Left colon (tissue), 2 donors: ENCODE data around the gene UVSSA. TPM values are rescaled to one million over a fixed set of nuclear protein-coding genes. Genes with fewer than 3 reads are reported as not detected.
"Not testable (repeated sequence)": the region's sequence is repeated elsewhere in the genome, so short reads cannot be mapped to it uniquely, and the experiment has no call there.

ENCODE experiments used
- ATAC-seq: fragments of 200-7000 bp; cut with Tn5 transposase; one replicate; pipeline ENCODE4 v1.9.1; 2020; ENCODE audit warnings: mild to moderate bottlenecking, moderate library complexity
- DNase-seq, 2 donors: peaks; one replicate each; pipeline ENCODE4 v3.0.0-alpha.2; 2020
- intact Hi-C, 2 donors: fragments of 100-400 bp; cut with DNase I in 1 of 2; cut with micrococcal nuclease in 1 of 2; formaldehyde crosslinking; loops; one replicate each; pipeline versions ENCODE4 v1.11.2 to v1.14.0; 2022; cut with DNase I, micrococcal nuclease
- total RNA-seq, 2 donors: library from RNA; stranded (reverse); fragmentation: NEBNext Ultra II Directional; extraction: Animal tissue kit (Norgen Biotek cat#: 25700); gene quantifications; one replicate each; pipeline ENCODE4 v1.2.1, GENCODE V29; 2021
- donor health status: DM: no; HTN: no; CAD: no.
- donor health status: DM: yes; HTN: yes; CAD: no.

The UVSSA gene
- total RNA-seq, 2 donors from 2014 or later = 26.7 to 33.1 TPM

DNA sequence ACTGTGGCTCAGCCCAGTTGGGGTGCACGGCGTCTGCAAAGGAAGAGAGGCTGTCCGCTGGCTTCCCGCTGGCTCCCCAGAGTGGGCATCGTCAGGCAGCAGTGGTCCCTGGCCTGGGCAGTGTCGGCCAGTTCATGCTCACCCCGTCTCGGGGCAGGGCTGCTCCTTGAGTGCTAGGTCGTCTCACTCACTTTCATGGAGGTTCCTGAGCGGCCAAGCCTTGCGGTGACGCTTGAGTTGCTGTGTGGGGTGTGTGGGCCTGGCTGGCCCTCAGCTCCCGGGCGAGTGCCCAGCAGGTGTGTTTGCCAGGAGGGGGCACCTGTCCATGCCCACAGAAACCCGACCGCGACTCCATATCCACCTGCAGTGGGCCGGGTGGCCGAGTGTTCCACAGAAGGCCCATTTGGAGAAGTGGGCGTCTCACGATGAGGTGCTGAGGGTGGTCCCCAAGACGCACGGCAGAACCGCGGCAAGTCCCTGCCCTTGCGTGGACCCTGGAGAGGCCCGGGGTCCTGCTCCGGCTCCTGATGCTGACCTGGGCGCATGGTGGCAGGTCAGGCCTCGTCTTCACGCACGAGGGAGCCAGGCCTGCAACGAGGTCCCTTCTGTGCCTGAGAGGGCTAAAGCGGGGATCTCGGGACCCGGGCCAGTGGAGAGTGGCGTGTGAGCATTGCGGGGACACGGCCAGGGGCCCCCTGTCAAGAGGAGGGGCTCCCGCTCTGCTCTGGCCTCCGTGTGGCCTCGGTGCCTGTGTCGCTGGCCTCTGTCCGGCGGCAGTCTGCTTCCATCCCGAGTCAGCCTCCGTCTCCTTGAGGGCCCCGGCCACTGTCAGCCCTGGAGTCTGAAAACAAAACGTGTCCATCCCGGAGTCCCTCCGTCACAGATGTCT lies 18.5 kb upstream of the UVSSA start:
- no peak for ATAC-seq
- DNase-seq = no peak
- intact Hi-C loops = no loop called here

DNA sequence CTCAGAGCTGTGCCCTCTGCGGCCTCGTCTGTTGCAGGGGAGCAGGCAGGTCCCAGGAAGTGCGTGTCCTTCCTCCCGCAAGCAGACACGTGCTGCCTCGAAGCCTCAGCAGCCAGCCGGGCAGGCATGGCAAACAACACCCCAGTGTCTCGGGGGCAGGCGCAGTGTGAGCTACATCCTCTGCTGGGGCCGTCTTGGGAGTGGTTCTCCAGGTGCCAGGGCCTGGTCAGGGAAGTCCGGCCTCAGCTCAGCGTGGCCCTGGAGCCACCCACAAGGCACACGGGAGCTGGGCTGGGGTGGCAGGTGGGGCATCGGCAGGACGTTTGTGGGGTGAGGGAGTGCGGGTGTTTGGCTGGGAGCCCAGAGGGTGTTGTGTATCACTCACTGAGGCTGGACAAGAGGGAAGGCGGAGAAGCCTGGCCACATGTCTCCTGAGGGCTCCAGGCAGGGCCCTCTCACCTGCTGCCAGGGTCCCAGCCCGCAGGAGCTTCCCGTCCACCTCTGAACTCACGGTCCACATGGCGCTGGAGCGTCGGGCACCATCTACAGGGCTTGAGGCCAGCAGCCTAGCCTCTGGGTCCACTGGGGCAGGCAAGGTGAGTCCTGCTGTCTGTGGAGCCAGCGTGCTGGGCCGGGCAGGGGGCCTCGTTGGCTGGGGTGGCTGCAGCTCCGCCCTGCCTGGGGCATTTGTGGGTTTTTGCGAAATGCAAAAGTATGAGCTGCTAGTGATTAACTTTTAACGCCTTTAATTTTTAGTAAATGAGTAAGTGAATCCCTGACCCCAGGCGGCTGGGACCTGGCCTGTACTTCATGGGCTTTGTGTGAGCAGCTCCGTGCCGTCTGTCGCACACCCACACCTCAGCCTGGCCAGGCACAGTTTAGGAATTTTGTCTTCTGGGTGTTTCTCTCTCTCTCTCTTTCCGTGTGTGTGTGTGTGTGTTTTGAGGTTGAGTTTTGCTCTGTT lies 17.3 kb upstream of the UVSSA start:
- no peak for DNase-seq

DNA sequence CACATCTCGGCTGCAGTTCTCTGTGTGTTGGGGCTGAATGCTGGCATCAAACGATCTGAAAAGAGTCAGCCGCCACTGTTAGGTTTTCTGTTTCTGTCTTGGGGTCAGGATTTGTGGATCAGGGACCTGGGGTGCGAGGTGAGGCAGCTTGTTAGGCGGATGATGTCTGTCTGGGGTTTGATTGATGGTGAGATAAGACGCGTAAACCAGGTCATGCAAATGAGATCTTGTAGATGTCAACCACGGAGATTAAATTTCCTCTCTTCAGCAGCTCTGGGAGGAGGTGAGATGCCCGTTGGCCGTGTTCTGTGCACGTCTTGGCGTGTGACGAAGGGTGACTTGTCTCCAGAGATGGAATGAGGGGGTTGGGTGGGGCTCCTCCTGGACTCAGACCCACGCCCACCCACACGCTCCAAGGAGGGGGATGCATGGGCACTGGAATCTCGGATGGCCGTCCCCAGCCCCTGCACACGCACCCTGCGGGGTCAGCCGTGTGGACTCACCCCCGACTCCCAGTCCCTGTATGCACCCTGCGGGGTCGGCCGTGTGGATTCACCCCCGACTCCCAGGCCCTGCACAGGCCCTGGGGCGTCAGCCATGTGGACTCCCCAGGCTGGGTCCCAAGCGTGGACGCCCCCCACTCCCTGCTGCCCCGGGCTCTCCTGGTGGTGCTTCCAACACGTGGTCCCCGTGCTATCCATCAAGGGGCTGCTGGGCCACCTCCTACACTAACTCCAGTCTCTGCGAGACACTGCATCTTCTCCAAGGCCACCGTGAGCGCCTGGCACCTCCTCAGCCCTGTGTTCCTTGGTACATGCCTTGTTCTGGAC lies 16.0 kb upstream of the UVSSA start:
- no peak for DNase-seq
- intact Hi-C loops = no loop called here
- peak; percentile 9 for ATAC-seq

More for the DNA sequence above, 17.3 kb upstream of the UVSSA start:
- intact Hi-C loops = no loop called here
- no peak for ATAC-seq

DNA sequence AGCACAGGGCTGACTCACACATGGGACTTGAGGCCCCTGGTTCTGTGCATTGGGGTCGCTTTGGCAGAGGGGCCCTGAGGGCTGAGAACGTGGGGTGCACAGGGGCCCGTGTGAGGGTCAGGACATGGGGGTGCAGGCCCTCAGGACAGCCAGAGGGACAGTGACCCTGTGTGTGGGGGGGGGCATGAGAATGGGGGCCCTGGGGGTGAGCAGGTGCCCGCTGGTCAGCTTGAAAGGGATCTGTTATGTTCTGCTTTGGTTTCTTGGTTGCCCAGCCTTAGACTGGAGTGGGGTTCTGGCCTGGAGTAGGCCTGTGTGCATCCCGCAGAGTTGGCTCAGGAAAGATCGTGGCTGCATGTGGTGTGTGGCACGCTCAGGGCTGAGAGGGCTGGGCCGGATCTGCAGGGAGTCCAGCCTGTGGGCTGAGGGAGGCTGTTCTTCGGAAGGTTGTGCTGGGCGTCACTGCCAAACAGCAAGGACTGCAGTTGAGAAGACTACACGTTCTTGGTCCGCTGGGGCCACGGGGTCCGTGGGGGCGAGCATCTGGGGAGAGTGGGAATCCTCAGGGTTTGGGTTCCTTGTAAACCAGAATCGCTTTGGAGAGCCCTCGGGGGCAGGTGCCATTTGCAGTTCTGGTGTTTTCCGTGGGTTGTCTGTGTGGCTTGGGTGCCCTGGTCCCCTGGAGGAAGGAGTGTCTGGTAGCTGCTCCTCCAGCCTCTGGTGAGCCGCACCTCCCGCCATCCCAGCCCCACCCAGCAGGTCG lies 15.2 kb upstream of the UVSSA start:
- intact Hi-C loops = no loop called here
- DNase-seq (no peak), ATAC-seq (peak; percentile 35)

DNA sequence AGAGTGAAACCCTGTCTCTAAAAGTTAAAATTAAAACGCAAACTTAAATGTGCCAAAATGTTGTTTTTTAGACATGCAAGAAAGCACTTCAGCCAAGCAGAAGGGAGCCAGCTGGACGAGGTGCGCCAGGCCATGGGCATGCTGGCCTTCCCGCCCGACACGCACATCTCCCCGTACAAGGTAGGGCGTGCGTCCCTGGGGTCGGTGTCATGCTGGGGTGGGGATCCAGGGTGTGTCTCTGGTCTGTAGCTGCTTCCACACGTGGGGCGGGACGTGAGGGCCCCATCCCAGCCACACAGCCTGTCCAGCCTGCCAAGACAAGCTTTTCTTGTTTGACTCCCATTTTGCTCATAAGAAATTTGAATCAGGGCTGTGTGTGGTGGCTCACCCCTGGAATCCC lies 14.3 kb upstream of the UVSSA start:
- intact Hi-C loops = no loop called here
- no peak for DNase-seq

DNA sequence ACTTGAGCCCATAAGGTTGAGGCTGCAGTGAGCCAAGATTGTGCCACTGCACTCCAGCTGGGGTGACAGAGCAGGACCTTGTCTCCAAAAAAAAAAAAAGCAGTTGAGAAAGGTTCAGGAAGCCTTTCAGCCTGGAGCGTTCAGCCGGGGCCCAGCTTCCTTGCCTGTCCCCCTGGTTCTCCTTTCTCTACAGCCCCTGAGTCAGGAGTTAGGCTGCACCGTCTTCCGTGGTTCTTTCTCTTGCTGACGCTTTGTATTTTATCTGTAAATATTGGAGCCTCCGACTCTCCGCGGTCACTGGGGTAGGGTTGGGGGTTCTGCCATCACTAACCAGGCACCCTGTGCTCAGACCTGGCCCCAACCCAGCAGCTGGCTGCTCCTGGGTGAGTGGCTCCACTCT lies 13.8 kb upstream of the UVSSA start:
- intact Hi-C loops = no loop called here
- ATAC-seq = no peak

More for the DNA sequence above, 14.3 kb upstream of the UVSSA start:
- no peak for ATAC-seq

DNA sequence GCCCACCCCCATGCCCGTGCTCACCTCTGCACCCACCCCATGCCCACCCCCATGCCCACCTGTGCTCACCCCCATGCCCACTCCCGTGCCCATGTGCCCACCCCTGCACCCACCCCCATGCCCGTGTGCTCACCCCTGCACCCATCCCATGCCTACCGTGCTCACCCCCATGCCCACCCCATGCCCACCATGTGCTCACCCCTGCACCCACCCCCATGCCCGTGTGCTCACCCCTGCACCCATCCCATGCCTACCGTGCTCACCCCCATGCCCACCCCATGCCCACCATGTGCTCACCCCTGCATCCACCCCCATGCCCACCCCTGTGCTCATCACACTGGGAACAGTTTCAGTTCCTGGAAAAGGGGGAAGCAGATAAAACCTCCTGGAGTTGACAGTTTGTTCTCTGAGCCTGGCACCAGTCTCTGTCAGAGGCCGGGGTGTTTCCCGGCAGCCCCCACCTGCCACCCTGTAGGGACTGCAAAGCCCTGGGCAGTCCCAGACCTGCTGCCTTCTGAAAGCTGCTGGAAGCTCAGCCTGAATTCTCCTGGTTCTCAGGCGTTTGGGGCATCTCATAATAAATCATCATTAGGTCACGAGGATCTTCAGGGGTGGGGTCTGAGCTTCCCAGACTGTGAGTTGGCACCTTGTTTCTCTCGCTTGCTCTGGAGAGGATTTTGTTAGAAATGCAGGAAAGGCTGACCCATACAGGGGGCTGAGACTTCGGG lies 13.0 kb upstream of the UVSSA start:
- not testable (repeated sequence) for ATAC-seq

More for the DNA sequence above, 13.8 kb upstream of the UVSSA start:
- DNase-seq = no peak

DNA sequence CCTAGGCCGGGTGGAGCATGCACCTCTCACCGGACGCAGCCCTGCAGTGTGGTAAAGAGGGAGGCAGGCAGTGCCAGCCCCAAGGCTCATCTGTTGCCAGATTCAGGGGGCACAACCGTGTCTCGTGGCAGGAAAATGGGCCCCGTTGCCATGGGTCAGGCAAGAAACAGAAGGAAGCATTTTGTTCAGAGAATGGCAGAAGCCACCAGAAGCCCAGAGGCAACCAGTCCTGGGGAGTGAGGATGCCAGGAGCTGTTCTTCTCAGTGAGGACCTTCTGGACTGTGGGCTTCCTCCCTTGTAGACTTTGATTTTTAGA lies 12.5 kb upstream of the UVSSA start:
- ATAC-seq (no peak), DNase-seq (no peak)
- intact Hi-C loops = no loop called here

More for the DNA sequence above, 13.0 kb upstream of the UVSSA start:
- intact Hi-C loops, DNase-seq: not testable (repeated sequence)

DNA sequence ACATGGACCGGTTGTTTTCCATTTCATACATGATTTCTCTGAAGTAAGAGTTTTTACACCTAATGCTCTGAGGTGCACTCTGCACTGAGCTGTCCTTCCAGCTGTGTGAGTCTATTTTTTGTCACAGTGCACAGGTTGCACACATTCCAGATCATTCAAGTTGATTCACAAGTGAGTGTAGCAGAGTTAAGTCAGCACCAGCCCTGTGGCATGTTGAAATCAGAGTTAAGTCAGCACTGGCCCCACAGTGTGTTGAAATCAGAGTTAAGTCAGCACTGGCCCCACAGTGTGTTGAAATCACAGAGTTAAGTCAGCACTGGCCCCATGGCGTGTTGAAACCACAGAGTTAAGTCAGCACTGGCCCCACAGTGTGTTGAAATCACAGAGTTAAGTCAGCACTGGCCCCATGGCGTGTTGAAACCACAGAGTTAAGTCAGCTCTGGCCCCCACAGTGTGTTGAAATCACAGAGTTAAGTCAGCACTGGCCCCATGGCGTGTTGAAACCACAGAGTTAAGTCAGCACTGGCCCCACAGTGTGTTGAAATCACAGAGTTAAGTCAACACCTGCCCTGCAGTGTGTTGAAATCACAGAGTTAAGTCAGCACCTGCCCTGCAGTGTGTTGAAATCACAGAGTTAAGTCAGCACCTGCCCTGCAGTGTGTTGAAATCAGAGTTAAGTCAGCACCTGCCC lies 11.7 kb upstream of the UVSSA start:
- intact Hi-C loops, ATAC-seq, DNase-seq: not testable (repeated sequence)

DNA sequence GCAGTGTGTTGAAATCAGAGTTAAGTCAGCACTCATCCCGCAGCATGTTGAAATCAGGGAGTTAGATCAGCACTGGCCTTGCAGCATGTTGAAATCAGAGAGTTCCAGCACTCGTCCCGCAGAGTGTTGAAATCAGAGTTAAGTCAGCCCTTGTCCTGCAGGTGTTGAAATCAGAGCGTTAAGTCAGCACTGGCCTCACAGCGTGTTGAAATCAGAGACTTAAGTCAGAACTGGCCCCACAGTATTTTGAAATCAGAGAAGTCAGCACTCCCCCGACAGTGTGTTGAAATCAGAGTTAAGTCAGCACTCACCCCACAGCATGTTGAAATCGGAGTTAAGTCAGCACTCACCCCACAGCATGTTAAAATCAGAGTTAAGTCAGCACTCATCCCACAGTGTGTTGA lies 10.9 kb upstream of the UVSSA start:
- intact Hi-C loops = no loop called here
- ATAC-seq (no peak), DNase-seq (no peak)

DNA sequence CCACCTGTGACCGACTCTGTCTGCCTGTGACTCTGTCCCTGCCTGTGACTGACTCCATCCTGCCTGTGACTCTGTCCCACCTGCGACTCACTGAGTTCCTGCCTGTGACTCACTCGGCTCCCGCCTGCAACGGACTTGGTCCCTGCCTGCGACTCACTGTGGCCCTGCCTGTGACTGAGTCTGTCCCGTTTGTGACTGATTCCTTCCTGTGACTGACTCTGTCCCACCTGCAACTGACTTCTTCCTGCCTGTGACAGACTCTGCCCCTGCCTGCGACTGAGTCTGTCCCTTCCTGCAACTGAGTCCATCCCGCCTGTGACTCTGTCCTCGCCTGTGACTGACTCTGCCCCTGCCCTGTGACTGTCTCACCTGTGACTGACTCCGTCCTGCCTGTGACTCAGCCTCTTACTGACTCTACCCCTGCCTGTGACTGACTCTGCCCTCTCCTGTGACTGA lies 9.6 kb upstream of the UVSSA start:
- DNase-seq = no peak
- ATAC-seq = peak; percentile 63
- intact Hi-C loops = no loop called here

DNA sequence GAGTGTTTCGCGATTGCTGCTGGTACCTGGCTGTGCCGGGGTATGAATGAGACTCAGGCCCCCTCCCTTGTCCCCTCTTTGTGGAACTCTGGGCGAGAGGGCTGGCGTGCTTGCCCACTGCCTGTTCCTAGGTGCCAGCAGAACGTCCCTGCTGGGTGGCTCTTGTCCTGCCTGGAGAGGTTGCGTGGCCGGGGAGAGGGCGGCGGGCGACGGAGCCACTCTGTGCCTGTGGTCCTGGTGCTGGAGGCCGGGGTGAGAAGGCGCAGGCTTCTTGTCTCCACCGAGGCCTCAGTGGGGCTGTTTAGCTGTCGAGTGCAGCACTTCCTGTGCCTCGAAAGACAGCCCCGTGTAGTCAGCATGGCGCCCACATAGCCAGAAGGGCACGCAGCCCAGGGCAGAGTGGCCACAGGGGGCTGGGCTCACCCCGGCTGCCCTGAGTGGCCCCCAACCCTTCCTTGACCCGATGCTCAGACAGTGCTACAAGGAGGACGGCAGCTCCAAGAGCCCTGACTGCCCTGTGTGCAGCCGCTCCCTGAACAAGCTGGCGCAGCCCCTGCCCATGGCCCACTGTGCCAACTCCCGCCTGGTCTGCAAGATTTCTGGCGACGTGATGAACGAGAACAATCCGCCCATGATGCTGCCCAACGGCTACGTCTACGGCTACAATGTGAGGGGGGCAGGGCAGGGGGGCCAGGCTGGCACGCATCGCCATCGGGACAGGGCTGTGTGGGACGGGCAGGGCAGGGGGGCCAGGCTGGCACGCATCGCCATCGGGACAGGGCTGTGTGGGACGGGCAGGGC lies 8.9 kb upstream of the UVSSA start:
- DNase-seq = no peak
- ATAC-seq = no peak
- intact Hi-C loops = no loop called here

DNA sequence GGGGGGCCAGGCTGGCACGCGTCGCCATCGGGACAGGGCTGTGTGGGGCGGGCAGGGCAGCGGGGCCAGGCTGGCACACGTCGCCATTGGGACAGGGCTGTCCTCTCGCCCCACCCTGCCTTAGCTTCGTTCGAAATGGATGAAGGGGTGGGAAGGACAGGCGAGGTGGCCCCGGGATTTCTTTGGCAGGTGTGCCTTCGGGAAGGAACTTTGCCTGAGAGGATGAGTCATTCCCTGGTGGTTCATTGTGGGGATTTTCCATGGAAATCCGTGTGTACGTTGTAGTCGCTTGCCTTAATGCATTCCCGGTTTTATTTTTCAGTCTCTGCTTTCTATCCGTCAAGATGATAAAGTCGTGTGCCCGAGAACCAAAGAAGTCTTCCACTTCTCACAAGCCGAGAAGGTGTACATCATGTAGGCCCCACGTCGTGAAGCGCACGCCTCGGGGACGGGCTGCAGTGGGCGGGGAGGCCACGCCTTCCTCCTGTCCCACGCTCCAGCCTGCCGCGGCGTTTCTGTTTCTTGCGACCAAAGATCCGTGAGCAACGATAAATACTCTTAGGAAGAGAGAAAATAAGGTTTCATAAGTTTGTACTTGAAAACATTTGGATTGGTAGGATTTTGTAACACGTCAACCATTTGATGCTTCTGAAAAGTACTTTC lies 8.1 kb upstream of the UVSSA start:
- intact Hi-C loops = no loop called here
- DNase-seq (no peak), ATAC-seq (no peak)

DNA sequence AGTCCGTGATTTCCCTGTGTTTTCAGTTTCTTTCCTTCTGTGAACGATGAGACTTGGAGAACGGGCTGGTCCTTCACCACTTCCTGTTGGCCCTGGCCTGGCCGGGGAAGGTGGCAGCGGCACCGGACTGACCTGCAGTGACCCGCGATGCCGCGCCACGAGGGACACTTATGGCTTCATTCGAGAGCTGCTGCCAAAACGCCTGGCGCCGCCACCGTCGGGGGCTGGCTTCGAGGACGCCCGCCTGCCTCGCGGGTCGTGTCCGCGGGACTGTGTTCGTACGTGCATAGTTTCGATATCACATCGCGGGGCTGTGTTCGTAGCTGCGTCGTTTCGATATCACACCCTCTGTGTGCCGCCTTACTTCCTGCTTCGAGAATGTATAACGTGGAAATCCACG lies 7.5 kb upstream of the UVSSA start:
- intact Hi-C loops = no loop called here

DNA sequence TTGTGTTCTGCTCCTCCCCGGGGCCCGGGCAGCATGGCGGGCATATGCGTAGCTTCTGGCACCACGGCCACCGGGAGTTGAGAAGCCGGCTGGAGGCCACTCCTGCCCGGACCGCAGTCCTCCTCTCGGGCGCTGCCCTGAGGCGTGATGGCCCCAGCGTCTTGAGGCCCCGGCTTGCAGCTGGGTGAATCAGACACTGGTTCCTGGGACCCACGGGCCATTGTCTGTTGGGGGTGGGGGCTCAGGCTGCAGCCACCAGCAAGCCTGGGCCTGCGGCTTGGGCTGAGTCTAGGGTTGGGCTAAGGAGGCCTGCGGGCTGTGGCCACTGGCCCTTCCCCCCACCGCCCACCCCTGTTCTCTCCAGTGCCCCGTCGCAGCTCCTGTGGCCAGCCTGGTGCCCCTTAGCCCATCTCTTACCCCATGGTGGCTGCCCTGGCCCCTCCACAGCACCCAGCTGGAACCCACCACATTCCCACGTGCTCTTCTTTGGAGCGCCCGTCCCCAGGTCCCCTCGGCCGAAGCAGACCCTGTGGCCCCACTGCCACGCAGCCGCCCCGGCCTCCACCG lies 6.7 kb upstream of the UVSSA start:
- intact Hi-C loops = loop anchor here (10.0 kb wide), 2 partner anchors 75 to 95 kb away; partner anchors contain the start of gene CTBP1 (in 1 of the 2)
- no peak for DNase-seq

More for the DNA sequence above, 7.5 kb upstream of the UVSSA start:
- ATAC-seq (no peak), DNase-seq (no peak)

More for the DNA sequence above, 6.7 kb upstream of the UVSSA start:
- ATAC-seq = no peak
